HFFc6 (cell line): Measurements from ENCODE around the gene USH2A. TPM values are rescaled to one million over a fixed set of nuclear protein-coding genes. Genes with fewer than 3 reads are reported as not detected.
A peak's percentile ranks its signal among the peaks of the same experiment; 100 is the strongest.

Source experiments
- DNase-seq: peaks from one replicate; pipeline ENCODE4 v3.0.0-alpha.2; 2018
- H3K27ac Mint-ChIP-seq: 2 replicates; pipeline ENCODE4 v1.8.0; 2020; ENCODE audit warnings: mild to moderate bottlenecking, mixed read lengths
- H3K27me3 Mint-ChIP-seq: 2 replicates; pipeline ENCODE4 v1.8.0; 2021; ENCODE audit warnings: mild to moderate bottlenecking, moderate library complexity, mixed read lengths; ENCODE audit not compliant: insufficient read depth
- H3K36me3 Mint-ChIP-seq: 2 replicates; pipeline ENCODE4 v1.8.0; 2021; ENCODE audit warnings: low read depth, mixed read lengths
- H3K4me1 Mint-ChIP-seq: 2 replicates; pipeline ENCODE4 v1.8.0; 2020; ENCODE audit warnings: low read depth, mixed read lengths
- H3K4me3 Mint-ChIP-seq: 2 replicates; pipeline ENCODE4 v1.8.0; 2020; ENCODE audit warnings: mild to moderate bottlenecking, moderate library complexity, mixed read lengths
- H3K9me3 Mint-ChIP-seq: 2 replicates; pipeline ENCODE4 v1.8.0; 2020; ENCODE audit warnings: mild to moderate bottlenecking, mixed read lengths
- CTCF ChIP-seq: fragments of 200-600 bp; sonication (generic); IDR thresholded peaks from 2 replicates; pipeline ENCODE4 v1.5.0; 2021; ENCODE audit warnings: antibody characterized with exemption, mild to moderate bottlenecking
- total RNA-seq, 6 experiments: library from RNA; stranded (reverse); fragmentation: NEBNext Ultra II Directional; extraction: Animal tissue kit (Norgen Biotek cat#: 25700); gene quantifications; 2 replicates in 1 of 6; 3 replicates in 5 of 6; pipeline ENCODE4 v1.2.3, GENCODE V29; 2021

The USH2A gene
- total RNA-seq, 6 experiments from 2014 or later, result 0.02 to 0.07 (median 0.04) TPM

GRCh38 chr1:215748431-215748830, 674.8 kb downstream of the USH2A start:
- no peaks in the 10 kb centered on the region; the same call in 1 of the 2 replicates for H3K27me3 Mint-ChIP-seq
- no peak for TF ChIP-seq CTCF
- peaks cover 48% of the 10 kb centered on the region for H3K4me1 Mint-ChIP-seq
- no peak for DNase-seq
- H3K9me3 Mint-ChIP-seq, result no peaks in the 10 kb centered on the region
- no peak overlapping the region for H3K27ac Mint-ChIP-seq
- no peak overlapping the region for H3K4me3 Mint-ChIP-seq
- H3K36me3 Mint-ChIP-seq, result no peaks in the 10 kb centered on the region; the same call in 1 of the 2 replicates

- Mint-ChIP-seq H3K9me3 (no peaks in the 10 kb centered on the region), H3K36me3 (no peaks in the 10 kb centered on the region; the same call in 1 of the 2 replicates), H3K27ac (peak overlapping the region; percentile 56), H3K4me3 (0 out of 2 replicates have a peak overlapping the region, but pooled peaks have one; percentile 1), H3K27me3 (no peaks in the 10 kb centered on the region; the same call in 1 of the 2 replicates), H3K4me1 (peaks cover 39% of the 10 kb centered on the region)
- peak; percentile 49 for DNase-seq
- no peak for TF ChIP-seq CTCF
These were observed 678.8 kb downstream of the USH2A start for GRCh38 chr1:215744419-215744818.

- no peak for DNase-seq
- no peak for TF ChIP-seq CTCF
- no peaks in the 10 kb centered on the region for H3K27me3 Mint-ChIP-seq
These were observed 684.2 kb downstream of the USH2A start for GRCh38 chr1:215739025-215739424.

GRCh38 chr1:215731699-215732098, 691.5 kb downstream of the USH2A start:
- H3K4me3 Mint-ChIP-seq, result no peak overlapping the region
- no peaks in the 10 kb centered on the region; the same call in 1 of the 2 replicates for H3K27me3 Mint-ChIP-seq
- peaks cover 25% of the 10 kb centered on the region for H3K4me1 Mint-ChIP-seq
- TF ChIP-seq CTCF, result no peak
- peaks cover 17% of the 10 kb centered on the region for H3K36me3 Mint-ChIP-seq
- no peak overlapping the region for H3K27ac Mint-ChIP-seq
- H3K9me3 Mint-ChIP-seq, result peaks cover 13% of the 10 kb centered on the region
- no peak for DNase-seq

More at GRCh38 chr1:215739025-215739424, 684.2 kb downstream of the USH2A start:
- no peak overlapping the region for H3K4me3 Mint-ChIP-seq
- H3K27ac Mint-ChIP-seq, result no peak overlapping the region
- H3K4me1 Mint-ChIP-seq, result peaks cover under 1% of the 10 kb centered on the region
- peaks cover 12% of the 10 kb centered on the region for H3K36me3 Mint-ChIP-seq
- H3K9me3 Mint-ChIP-seq, result peaks cover 12% of the 10 kb centered on the region

GRCh38 chr1:215730600-215730999, 692.6 kb downstream of the USH2A start:
- H3K36me3 Mint-ChIP-seq, result peaks cover 17% of the 10 kb centered on the region
- no peak overlapping the region for H3K4me3 Mint-ChIP-seq
- H3K4me1 Mint-ChIP-seq, result peaks cover 25% of the 10 kb centered on the region
- no peak for DNase-seq
- H3K9me3 Mint-ChIP-seq, result peaks cover 13% of the 10 kb centered on the region
- no peak overlapping the region for H3K27ac Mint-ChIP-seq
- no peak for TF ChIP-seq CTCF
- H3K27me3 Mint-ChIP-seq, result no peaks in the 10 kb centered on the region; the same call in 1 of the 2 replicates
